ENCODE results near the gene ANGPTL5. TPM values are rescaled to one million over a fixed set of nuclear protein-coding genes. Genes with fewer than 3 reads are reported as not detected.

ANGPTL5 gene
- polyA plus RNA-seq, 3 donors: not detected

DNA sequence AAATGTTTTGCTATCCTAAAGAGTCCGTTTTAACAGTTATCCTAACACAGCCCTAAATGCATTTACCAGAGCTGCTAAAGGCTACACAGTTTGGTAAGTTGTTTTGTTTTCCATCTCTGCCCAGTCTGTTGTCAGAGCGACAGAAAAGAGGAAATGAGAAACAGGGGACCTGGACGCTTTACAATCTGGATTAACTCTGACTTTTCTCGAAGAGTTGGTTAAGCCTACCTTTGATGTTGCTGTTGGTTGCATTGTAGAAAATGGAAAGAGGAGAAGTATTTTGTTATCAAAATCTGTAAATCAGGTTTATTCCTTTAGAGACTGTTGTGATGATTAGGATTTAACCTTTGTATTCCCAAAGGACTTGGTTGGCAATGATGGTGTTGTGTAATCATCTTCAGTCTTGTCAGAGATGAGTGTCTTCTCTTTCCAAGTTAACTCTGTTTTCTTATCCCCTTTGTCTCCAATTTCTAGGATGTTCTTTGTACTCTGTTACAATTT, 481 bp downstream of the ANGPTL5 start:
- Histone ChIP-seq H3K4me2 (replicated peaks; ENCODE audit: extremely low read depth, low read length, poor library complexity, severe bottlenecking) (peak overlapping the region; percentile 79), H4K20me1 (ENCODE audit: insufficient read depth, low read length) (no peaks in the 10 kb centered on the region), H3K9me3 (replicated peaks in 1 of 2; ENCODE audit: control insufficient read depth in 1 of 2, insufficient read depth in 1 of 2, low read length in 2 of 2) (no peaks in the 10 kb centered on the region), H3K27me3 (ENCODE audit: control insufficient read depth in 2 of 2, insufficient read depth in 2 of 2, low read length in 2 of 2) (peaks cover 2 to 9% of the 10 kb centered on the region in 2 donors), H3K36me3 (replicated peaks in 1 of 2; ENCODE audit: control insufficient read depth in 1 of 2, insufficient read depth in 2 of 2, low read length in 2 of 2) (no peaks in the 10 kb centered on the region), H3K4me3 (replicated peaks in 1 of 3; ENCODE audit: low read depth in 2 of 3, low read length in 3 of 3) (peak overlapping the region; percentile 49 to 85 (median 68)), H3K79me2 (ENCODE audit: insufficient read depth, low read length) (no peaks in the 10 kb centered on the region), H3K9ac (ENCODE audit: insufficient read depth, low read length, poor library complexity, severe bottlenecking) (peak overlapping the region; percentile 57), H3K4me1 (ENCODE audit: control insufficient read depth in 1 of 2, insufficient read depth in 2 of 2, low read length in 2 of 2) (peaks cover 16 to 18% of the 10 kb centered on the region in 2 donors), H2AFZ (ENCODE audit: insufficient read depth, low read depth, low read length, poor library complexity, severe bottlenecking) (peak overlapping the region; percentile 96), H3K27ac (ENCODE audit: low read depth in 1 of 2, low read length in 2 of 2) (peak overlapping the region in 1 of 2 donors; percentile 63)
- 0% methylated on average over 3 of the region's 4 CpGs for WGBS (ENCODE audit: insufficient coverage)
- intact Hi-C loops (cut with micrococcal nuclease): no loop called here
- DNase-seq: peak; percentile 53 to 70 (median 60)
- Mint-ChIP-seq H3K27ac (peak overlapping the region; percentile 72 to 93 (median 89)), H3K9me3 (peaks cover 0 to 6% (median 0%) of the 10 kb centered on the region in 7 donors), H3K4me3 (peak overlapping the region; percentile 83 to 92), H3K27me3 (ENCODE audit: low read depth in 3 of 3) (peaks cover 2 to 18% (median 11%) of the 10 kb centered on the region in 3 donors), H3K36me3 (no peaks in the 10 kb centered on the region), H3K4me1 (peaks cover 24% of the 10 kb centered on the region)
- TF ChIP-seq, protein P1, sequence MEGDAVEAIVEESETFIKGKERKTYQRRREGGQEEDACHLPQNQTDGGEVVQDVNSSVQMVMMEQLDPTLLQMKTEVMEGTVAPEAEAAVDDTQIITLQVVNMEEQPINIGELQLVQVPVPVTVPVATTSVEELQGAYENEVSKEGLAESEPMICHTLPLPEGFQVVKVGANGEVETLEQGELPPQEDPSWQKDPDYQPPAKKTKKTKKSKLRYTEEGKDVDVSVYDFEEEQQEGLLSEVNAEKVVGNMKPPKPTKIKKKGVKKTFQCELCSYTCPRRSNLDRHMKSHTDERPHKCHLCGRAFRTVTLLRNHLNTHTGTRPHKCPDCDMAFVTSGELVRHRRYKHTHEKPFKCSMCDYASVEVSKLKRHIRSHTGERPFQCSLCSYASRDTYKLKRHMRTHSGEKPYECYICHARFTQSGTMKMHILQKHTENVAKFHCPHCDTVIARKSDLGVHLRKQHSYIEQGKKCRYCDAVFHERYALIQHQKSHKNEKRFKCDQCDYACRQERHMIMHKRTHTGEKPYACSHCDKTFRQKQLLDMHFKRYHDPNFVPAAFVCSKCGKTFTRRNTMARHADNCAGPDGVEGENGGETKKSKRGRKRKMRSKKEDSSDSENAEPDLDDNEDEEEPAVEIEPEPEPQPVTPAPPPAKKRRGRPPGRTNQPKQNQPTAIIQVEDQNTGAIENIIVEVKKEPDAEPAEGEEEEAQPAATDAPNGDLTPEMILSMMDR (IDR thresholded peaks at IDR 0.05): no peak

- Mint-ChIP-seq H3K4me3 (peak within 1 kb of the TSS; percentile 83 to 92), H3K27ac (peak within 1 kb of the TSS; percentile 72 to 93 (median 89)), H3K4me1 (peaks cover 24% of the 10 kb centered on the region), H3K36me3 (no peaks in the 10 kb centered on the region), H3K27me3 (ENCODE audit: low read depth in 3 of 3) (peaks cover 2 to 18% (median 10%) of the 10 kb centered on the region in 3 donors), H3K9me3 (peaks cover 0 to 6% (median 0%) of the 10 kb centered on the region in 7 donors)
- Histone ChIP-seq H3K27ac (ENCODE audit: low read depth in 1 of 2, low read length in 2 of 2) (peak within 1 kb of the TSS; percentile 26 to 63), H3K4me1 (ENCODE audit: control insufficient read depth in 1 of 2, insufficient read depth in 2 of 2, low read length in 2 of 2) (peaks cover 16 to 18% of the 10 kb centered on the region in 2 donors), H3K79me2 (ENCODE audit: insufficient read depth, low read length) (no peaks in the 10 kb centered on the region), H3K9me3 (replicated peaks in 1 of 2; ENCODE audit: control insufficient read depth in 1 of 2, insufficient read depth in 1 of 2, low read length in 2 of 2) (no peaks in the 10 kb centered on the region), H4K20me1 (ENCODE audit: insufficient read depth, low read length) (no peaks in the 10 kb centered on the region), H2AFZ (ENCODE audit: insufficient read depth, low read depth, low read length, poor library complexity, severe bottlenecking) (peak within 1 kb of the TSS; percentile 96), H3K27me3 (ENCODE audit: control insufficient read depth in 2 of 2, insufficient read depth in 2 of 2, low read length in 2 of 2) (peaks cover 2 to 9% of the 10 kb centered on the region in 2 donors), H3K9ac (ENCODE audit: insufficient read depth, low read length, poor library complexity, severe bottlenecking) (peak within 1 kb of the TSS; percentile 57), H3K4me2 (replicated peaks; ENCODE audit: extremely low read depth, low read length, poor library complexity, severe bottlenecking) (peak within 1 kb of the TSS; percentile 79), H3K36me3 (replicated peaks in 1 of 2; ENCODE audit: control insufficient read depth in 1 of 2, insufficient read depth in 2 of 2, low read length in 2 of 2) (no peaks in the 10 kb centered on the region), H3K4me3 (replicated peaks in 1 of 3; ENCODE audit: low read depth in 2 of 3, low read length in 3 of 3) (peak within 1 kb of the TSS; percentile 49 to 85 (median 68))
- peak; percentile 66 to 79 (median 71) for DNase-seq
- TF ChIP-seq, protein P1 (IDR thresholded peaks at IDR 0.05): no peak
- under 1% methylated on average over 56 of the region's 56 CpGs for WGBS (ENCODE audit: insufficient coverage)
- intact Hi-C loops (cut with micrococcal nuclease): no loop called here
These were observed 1.4 kb downstream of the ANGPTL5 start, which contains the start of gene CEP126 for GRCh38 chr11:101914738-101915426. TSS of gene CEP126 (plus strand) at chr11:101915010. CDS start at chr11:101915285, 275 bp downstream.
